Endothelial cell of umbilical vein (primary cell): ENCODE results near the gene EME2.

Experiments used
- EZH2 ChIP-seq: IDR thresholded peaks from 2 replicates; pipeline ENCODE4 v1.6.1; 2012; ENCODE audit warnings: borderline replicate concordance, low read depth, mild to moderate bottlenecking, moderate library complexity, low read length, inconsistent platforms; ENCODE audit not compliant: severe bottlenecking
- FOS ChIP-seq: IDR thresholded peaks from 2 replicates; pipeline ENCODE4 v1.6.1; 2011; ENCODE audit warnings: mild to moderate bottlenecking, low read length, moderate library complexity, borderline replicate concordance; ENCODE audit not compliant: insufficient read depth
- GATA2 ChIP-seq: IDR thresholded peaks from 2 replicates; pipeline ENCODE4 v1.7.0; 2011; ENCODE audit warnings: low read depth, mild to moderate bottlenecking, moderate library complexity, mixed read lengths, low read length; ENCODE audit not compliant: insufficient read length, insufficient read depth
- POLR2A ChIP-seq: IDR thresholded peaks from 2 replicates; pipeline ENCODE4 v1.6.1; 2012; ENCODE audit warnings: low read depth, mild to moderate bottlenecking, control low read depth, low read length
- POLR2AphosphoS5 ChIP-seq: IDR thresholded peaks from 2 replicates; pipeline ENCODE4 v1.6.1; 2012; ENCODE audit warnings: low read depth, mild to moderate bottlenecking, control low read depth, low read length, moderate library complexity; ENCODE audit not compliant: insufficient read depth
- TF ChIP-seq, protein P1 (sequence below), 2 donors: IDR thresholded peaks; 1 replicate in 1 of 2; 2 replicates in 1 of 2; pipeline ENCODE4 v1.5.1; 2011; ENCODE audit warnings: low read length in 2 of 2, mild to moderate bottlenecking in 2 of 2, moderate library complexity in 2 of 2, control low read depth in 1 of 2, inconsistent platforms in 1 of 2, low read depth in 1 of 2; ENCODE audit not compliant: insufficient read depth in 1 of 2; ENCODE audit errors: extremely low read depth in 1 of 2

DNA sequence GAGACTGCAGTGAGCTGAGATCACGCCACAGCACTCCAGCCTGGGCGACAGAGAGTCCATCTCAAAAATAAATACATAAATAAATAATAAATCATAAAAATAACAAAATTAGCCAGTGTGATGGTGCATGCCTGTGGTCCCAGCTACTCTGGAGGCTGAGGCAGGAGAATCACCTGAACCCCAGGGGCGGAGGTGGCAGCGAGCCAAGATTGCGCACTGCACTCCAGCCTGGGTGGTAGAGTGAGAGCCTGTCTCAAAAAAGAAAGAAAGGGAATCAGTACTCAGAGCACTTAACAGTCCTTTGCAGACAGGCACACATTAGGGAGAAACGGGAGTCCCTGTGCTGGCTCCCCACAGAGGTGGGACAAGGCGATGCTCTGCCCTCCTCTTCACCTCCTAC lies 41.5 kb upstream of the EME2 start:
- TF ChIP-seq, protein P1, sequence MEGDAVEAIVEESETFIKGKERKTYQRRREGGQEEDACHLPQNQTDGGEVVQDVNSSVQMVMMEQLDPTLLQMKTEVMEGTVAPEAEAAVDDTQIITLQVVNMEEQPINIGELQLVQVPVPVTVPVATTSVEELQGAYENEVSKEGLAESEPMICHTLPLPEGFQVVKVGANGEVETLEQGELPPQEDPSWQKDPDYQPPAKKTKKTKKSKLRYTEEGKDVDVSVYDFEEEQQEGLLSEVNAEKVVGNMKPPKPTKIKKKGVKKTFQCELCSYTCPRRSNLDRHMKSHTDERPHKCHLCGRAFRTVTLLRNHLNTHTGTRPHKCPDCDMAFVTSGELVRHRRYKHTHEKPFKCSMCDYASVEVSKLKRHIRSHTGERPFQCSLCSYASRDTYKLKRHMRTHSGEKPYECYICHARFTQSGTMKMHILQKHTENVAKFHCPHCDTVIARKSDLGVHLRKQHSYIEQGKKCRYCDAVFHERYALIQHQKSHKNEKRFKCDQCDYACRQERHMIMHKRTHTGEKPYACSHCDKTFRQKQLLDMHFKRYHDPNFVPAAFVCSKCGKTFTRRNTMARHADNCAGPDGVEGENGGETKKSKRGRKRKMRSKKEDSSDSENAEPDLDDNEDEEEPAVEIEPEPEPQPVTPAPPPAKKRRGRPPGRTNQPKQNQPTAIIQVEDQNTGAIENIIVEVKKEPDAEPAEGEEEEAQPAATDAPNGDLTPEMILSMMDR (IDR thresholded peaks at IDR 0.05; ENCODE audit: extremely low read depth in 1 of 2, insufficient read depth in 1 of 2, low read depth in 1 of 2, low read length in 2 of 2), result no peak
- TF ChIP-seq GATA2, result no peak
- no peak for TF ChIP-seq POLR2A
- no peak for TF ChIP-seq EZH2
- no peak for TF ChIP-seq POLR2AphosphoS5
- no peak for TF ChIP-seq FOS
